Right cardiac atrium (tissue), 5 donors: ENCODE data around the gene ZDHHC4. TPM values are rescaled to one million over a fixed set of nuclear protein-coding genes. Genes with fewer than 3 reads are reported as not detected.

Experiments used
- ATAC-seq, 2 donors: fragments of 200-7000 bp; cut with Tn5 transposase; one replicate each; pipeline versions ENCODE4 v1.8.0 to v1.9.1; 2020; ENCODE audit warnings: moderate library complexity in 2 of 2, mild to moderate bottlenecking in 1 of 2
- DNase-seq, 3 donors: peaks; one replicate each; pipeline ENCODE4 v3.0.0-alpha.2; 2020
- H3K27ac ChIP-seq: one replicate; pipeline ENCODE4 v1.5.1; 2013; ENCODE audit warnings: mild to moderate bottlenecking, low read length, control low read depth, moderate library complexity
- H3K27me3 ChIP-seq: one replicate; pipeline ENCODE4 v1.6.1; 2013; ENCODE audit not compliant: control insufficient read depth, insufficient read depth
- H3K4me1 ChIP-seq: one replicate; pipeline ENCODE4 v1.6.1; 2013; ENCODE audit warnings: low read length; ENCODE audit not compliant: control insufficient read depth, insufficient read depth
- H3K4me3 ChIP-seq: one replicate; pipeline ENCODE4 v1.5.1; 2013; ENCODE audit warnings: low read length, control low read depth
- H3K9me3 ChIP-seq: one replicate; pipeline ENCODE4 v1.6.1; 2013; ENCODE audit warnings: low read length; ENCODE audit not compliant: control insufficient read depth
- WGBS: extraction: QIAGEN DNeasy Blood & Tissue Kit; methylation state at CpG from one replicate; pipeline ENCODE4 v1.1.7; 2013; 5-methylcytosine and 5-hydroxymethylcytosine counted together
- intact Hi-C, 4 donors: fragments of 100-400 bp; cut with DNase I; formaldehyde crosslinking; loops; one replicate each; pipeline versions ENCODE4 v1.11.0 to v1.14.0; 2022 to 2023
- polyA plus RNA-seq: library from polyadenylated mRNA; stranded (reverse); fragments of 200-250 nt; gene quantifications from one replicate; pipeline ENCODE4 v1.2.3, GENCODE V29; 2013
- total RNA-seq, 4 donors: library from RNA; stranded (reverse); fragmentation: NEBNext Ultra II Directional; extraction: Animal tissue kit (Norgen Biotek cat#: 25700); gene quantifications; one replicate each; pipeline ENCODE4 v1.2.1, GENCODE V29; 2021
- donor health status: healthy with polysubstance abuse.
- donor health status: DM: no; HTN: yes; CAD: no.
- donor health status: DM: no; HTN: no; CAD: no.
- donor health status: DM: no; HTN: yes; CAD: no; lungs with severe emphysema.
- donor health status: DM: yes; HTN: yes; CAD: no.

ZDHHC4 gene
- total and polyA plus RNA-seq, 5 donors = 37.1 to 51.7 (median 44.9) TPM

DNA sequence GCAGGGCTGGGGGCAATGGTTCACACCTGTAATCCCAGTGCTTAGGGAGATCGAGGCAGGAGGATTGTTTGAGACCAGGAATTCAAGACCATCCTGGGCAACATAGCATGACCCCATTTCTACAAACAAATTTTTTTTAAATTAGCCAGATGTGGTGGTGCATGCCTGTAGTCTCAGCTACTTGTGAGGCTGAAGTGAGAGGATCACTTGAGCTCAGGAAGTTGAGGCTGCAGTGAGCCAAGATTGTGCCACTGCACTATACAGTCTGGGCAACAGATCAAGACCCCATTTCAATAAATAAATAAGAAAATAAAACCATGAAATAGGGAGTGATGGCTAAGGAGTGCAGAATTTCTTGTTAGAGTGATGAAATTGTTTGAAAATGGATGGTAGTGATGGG is 34.9 kb upstream of the ZDHHC4 start:
- intact Hi-C loops = no loop called here
- DNase-seq = no peak
- Histone ChIP-seq H3K27ac (no peak overlapping the region), H3K4me3 (no peak overlapping the region), H3K9me3 (no peaks in the 10 kb centered on the region), H3K27me3 (no peaks in the 10 kb centered on the region), H3K4me1 (no peaks in the 10 kb centered on the region)
- 93% methylated on average over 1 of the region's 1 CpG for WGBS
- ATAC-seq = no peak

DNA sequence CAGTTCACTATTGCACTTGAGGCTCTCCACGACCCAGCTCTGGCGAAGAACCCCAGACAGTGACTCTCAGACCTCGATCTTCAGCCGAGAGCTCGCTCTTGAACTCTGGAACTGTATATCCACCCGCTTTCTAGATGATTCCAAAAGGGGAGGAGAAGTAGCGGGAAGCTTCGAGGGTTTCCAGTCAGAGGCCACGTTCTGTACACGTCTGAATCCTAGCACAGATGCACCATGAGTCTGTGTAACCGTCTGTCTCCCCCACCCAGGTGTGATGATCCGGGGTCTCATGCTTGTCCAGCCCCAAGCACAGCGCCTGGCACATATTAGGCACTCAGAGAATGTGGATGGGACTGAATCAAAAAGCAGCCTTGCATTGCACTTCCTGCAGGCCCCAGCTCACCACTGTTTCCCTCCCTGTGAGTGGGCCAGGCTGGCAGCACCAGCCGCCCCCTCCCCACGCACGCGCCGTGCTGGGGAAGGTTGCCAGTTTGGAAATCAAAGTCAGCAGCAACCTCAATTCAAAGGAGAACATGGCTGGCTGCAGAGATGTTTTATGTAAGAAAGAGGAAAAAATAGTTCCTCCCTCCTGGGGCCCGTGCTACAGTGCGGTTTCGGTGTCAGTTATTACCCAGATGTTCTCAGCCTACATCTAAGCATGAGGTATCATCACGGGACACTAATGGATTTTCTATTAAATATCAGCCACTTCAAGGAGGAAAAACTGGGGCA is 31.7 kb upstream of the ZDHHC4 start:
- intact Hi-C loops = no loop called here
- Histone ChIP-seq H3K4me3 (no peak overlapping the region), H3K9me3 (no peaks in the 10 kb centered on the region), H3K27ac (no peak overlapping the region), H3K27me3 (no peaks in the 10 kb centered on the region), H3K4me1 (no peaks in the 10 kb centered on the region)
- ATAC-seq (no peak), DNase-seq (peak in 1 of 3 donors; percentile 7)
- WGBS = 82% methylated on average over 22 of the region's 22 CpGs

DNA sequence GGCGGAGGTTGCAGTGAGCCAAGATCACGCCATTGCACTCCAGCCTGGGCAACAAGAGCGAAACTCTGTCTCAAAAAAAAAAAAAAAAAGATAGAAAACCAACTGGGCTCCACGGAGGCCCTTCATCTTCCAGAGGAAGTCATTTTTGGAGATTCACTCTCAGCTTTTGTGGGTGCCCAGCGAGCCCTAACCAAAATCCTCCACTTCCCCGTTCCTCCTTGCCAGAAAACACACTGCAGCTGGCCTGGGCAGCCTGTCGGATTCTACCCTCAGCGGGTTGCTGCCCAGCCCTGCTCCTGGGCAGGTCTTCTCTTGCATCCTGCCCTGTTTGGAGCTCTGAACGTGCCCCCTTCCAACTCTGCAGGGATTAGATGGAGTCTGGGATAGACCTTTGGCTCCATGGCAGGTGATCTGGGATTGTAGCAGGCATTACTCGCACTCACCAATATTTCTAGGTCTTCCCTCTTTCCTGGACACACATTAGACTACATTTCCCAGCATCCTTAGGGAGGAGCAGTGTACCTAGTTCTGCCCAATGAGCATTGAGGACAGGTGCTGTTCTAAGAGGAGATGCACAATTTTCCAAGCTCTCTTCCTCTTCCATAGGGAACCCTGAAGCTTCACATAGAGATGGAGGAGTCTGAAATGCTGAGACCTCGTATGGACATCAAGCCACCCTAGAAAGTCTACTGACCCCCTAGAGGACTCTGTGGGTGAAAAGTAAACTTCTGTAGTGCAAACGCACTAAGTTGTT is 30.6 kb upstream of the ZDHHC4 start:
- Histone ChIP-seq H3K4me1 (no peaks in the 10 kb centered on the region), H3K9me3 (no peaks in the 10 kb centered on the region), H3K27me3 (no peaks in the 10 kb centered on the region), H3K4me3 (no peak overlapping the region), H3K27ac (no peak overlapping the region)
- peak in 1 of 3 donors; percentile 2 for DNase-seq
- intact Hi-C loops = no loop called here
- 75% methylated on average over 12 of the region's 12 CpGs for WGBS
- no peak for ATAC-seq

DNA sequence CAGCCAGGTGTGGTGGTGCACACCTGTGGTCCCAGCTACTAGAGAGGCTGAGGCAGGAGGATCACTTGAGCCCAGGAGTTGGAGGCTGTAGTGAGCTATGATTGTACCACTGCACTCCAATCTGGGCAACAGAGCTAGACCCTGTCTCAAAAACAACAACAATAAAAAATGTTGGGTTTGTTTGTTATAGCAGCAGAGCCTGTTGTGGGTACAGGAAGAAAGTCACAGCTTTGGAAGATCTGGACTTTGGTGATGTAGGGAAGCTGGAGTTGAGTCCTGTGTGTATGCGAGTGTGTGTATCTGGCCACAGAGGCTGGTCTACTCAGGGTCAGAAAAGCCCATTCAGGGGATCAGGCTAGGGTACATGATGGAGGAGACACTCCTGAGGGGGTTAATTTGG is 29.9 kb upstream of the ZDHHC4 start:
- Histone ChIP-seq H3K27ac (no peak overlapping the region), H3K4me1 (no peaks in the 10 kb centered on the region), H3K4me3 (no peak overlapping the region), H3K9me3 (no peaks in the 10 kb centered on the region), H3K27me3 (no peaks in the 10 kb centered on the region)
- no peak for DNase-seq
- ATAC-seq = no peak
- 93% methylated on average over 1 of the region's 1 CpG for WGBS
- intact Hi-C loops = no loop called here

DNA sequence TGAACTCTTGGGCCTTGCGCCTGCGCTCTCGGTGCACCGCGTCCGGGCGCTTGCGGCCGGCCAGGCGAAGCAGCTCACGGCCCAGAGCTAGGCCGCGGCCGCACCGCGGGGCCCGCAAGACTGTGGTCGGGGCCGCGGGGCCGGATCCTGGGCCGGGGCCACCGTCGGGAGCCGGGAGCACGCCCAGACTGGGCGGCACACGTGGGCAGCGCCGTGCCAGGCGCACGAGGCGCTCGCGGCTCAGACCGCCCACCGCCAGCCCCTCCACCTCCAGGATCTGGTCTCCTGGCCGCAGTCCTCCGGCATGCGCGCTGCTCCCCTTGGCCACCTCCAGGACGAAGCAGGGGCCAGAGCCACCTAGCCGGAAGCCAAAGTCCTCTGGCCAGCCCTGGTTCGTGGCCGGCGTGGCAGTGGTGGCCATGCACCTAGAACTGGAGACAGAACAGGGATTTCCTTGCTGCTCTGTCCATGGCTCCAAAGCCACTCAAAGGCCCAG is 26.2 kb upstream of the ZDHHC4 start, which contains the start of gene GRID2IP:
TSS of gene GRID2IP (minus strand) at position 446 of the 496 bp plus-strand sequence. CDS start at position 421, 25 bp downstream.
- H3K9me3 ChIP-seq = no peaks in the 10 kb centered on the region
- DNase-seq (peak in 1 of 3 donors; percentile 27), ATAC-seq (no peak)
- no peak within 1 kb of the TSS for H3K4me3 ChIP-seq
- intact Hi-C loops = no loop called here
- no peaks in the 10 kb centered on the region for H3K4me1 ChIP-seq
- H3K27ac ChIP-seq = no peak within 1 kb of the TSS
- 69% methylated on average over 46 of the region's 46 CpGs for WGBS
- H3K27me3 ChIP-seq = no peaks in the 10 kb centered on the region

DNA sequence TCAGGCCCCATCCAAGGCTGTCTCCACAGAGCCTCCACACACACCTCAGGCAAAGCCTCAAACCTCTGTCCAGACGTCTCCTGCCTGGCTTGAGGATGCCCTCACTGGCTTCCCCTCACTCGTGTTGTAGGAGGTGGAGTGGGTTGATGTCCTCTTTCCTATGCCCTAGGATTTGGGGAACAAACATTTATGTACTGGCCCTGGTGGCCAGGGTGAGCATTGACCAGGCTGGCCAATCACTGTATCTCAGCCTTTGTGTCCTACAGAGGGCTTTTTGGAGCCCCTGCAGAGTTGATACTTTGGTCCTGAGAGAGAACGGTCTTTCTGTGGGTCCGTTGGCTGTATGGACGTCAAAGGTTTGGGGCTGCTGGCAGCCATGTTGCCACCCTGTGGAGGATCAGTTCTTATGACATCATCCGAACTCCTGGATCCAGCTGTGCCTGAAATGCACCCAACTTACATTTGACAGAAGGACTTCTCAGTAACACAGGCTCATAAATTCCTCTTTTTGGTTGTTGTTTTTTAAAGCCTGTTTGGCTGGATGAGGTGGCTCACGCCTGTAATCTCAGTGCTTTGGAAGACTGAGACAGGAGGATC is 23.7 kb upstream of the ZDHHC4 start:
- Histone ChIP-seq H3K27me3 (no peaks in the 10 kb centered on the region), H3K4me1 (no peaks in the 10 kb centered on the region), H3K27ac (no peak overlapping the region), H3K9me3 (no peaks in the 10 kb centered on the region), H3K4me3 (no peak overlapping the region)
- WGBS = 74% methylated on average over 7 of the region's 7 CpGs
- intact Hi-C loops = no loop called here
- ATAC-seq (no peak), DNase-seq (peak in 1 of 3 donors; percentile 4)

DNA sequence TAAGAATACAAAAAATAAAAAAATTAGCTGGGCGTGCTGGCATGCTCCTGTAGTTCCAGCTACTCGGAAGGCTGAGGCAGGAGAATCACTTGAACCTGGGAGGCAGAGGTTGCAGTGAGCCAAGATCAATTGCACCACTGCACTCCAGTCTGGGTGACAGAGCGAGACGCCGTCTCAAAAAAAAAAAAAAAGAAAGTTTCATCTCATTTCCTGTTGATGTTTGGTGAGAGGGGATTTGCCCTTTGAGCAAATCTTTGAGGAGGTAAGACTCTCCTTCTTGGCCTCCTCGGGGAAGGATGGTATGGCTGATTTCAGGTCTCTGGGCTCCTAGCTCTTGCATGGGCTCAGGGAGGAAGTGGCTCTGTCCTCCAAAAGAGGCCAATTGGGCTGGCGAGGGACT is 22.4 kb upstream of the ZDHHC4 start:
- H3K9me3 ChIP-seq = no peaks in the 10 kb centered on the region
- intact Hi-C loops = no loop called here
- no peaks in the 10 kb centered on the region for H3K27me3 ChIP-seq

DNA sequence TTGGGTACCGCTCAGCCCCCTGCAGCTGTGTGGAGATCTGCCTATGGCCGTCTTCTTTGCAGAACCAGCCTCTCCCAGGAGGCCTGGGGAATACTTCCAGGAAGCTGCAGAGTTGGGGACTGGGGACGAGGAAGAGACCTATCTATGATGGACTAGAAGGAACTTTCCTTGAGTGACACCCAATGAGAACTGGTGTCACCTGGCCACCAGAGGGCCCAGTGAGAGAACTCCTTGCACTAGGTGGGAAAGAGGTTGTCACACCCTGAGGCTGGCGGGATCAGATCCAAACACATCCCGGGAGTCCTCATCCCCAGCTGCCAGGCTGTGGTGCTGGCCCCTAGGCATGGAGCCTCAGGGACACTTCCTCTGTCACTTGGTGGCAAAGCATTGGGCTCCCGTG is 21.1 kb upstream of the ZDHHC4 start:
- intact Hi-C loops = no loop called here
- 67% methylated on average over 6 of the region's 6 CpGs for WGBS

More for the DNA sequence above, 22.4 kb upstream of the ZDHHC4 start:
- Histone ChIP-seq H3K27ac (no peak overlapping the region), H3K4me3 (no peak overlapping the region), H3K4me1 (no peaks in the 10 kb centered on the region)
- WGBS = 82% methylated on average over 7 of the region's 7 CpGs
- ATAC-seq (no peak), DNase-seq (peak in 1 of 3 donors; percentile 20)

DNA sequence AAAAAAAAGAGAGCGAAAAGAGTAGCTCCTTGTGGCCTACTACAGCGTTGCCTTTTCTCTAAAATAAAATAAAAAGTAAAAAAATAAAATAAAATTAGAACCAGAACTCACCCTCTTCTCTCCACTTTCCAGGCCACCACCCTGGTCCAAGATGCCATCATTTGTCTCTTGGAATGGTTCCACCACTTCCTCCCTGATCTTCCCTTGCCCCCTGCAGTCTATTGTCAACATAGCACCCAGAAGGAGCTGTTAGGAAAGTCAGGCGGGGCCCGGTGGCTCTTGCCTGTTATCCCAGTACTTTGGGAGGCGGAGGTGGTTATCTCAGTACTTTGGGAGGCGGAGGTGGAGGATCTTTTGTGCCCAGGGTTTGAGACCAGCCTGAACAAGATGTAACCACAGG is 18.4 kb upstream of the ZDHHC4 start:
- H3K9me3 ChIP-seq = no peaks in the 10 kb centered on the region
- no peaks in the 10 kb centered on the region for H3K27me3 ChIP-seq
- WGBS = 45% methylated on average over 6 of the region's 6 CpGs
- no peaks in the 10 kb centered on the region for H3K4me1 ChIP-seq
- intact Hi-C loops = no loop called here
- ATAC-seq = peak in 1 of 2 donors; percentile 31
- DNase-seq = peak in 1 of 3 donors; percentile 35
- H3K4me3 ChIP-seq = no peak overlapping the region
- H3K27ac ChIP-seq = no peak overlapping the region

More for the DNA sequence above, 21.1 kb upstream of the ZDHHC4 start:
- Histone ChIP-seq H3K27ac (no peak overlapping the region), H3K27me3 (no peaks in the 10 kb centered on the region), H3K9me3 (no peaks in the 10 kb centered on the region), H3K4me1 (no peaks in the 10 kb centered on the region), H3K4me3 (no peak overlapping the region)
- no peak for DNase-seq
- no peak for ATAC-seq

DNA sequence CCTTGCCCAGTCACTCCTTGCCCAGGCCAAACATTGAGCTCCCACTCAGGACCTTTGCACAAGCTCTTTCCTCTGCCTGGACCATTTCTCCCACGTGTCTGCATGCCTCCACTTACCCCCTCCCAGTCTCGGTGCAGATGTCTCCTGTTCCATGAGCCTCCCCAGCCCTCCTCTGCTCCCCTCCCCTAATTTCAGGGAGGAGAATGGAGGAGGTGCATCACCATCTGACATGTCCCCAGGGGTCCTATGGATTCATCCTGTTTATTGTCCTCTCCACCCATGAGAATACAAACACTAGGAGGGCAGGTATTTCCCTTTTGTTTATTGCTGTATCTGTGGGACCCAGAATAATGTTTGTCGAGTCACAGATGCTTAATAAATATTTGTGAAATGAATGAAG is 17.4 kb upstream of the ZDHHC4 start:
- ATAC-seq = no peak
- Histone ChIP-seq H3K27me3 (no peaks in the 10 kb centered on the region), H3K4me1 (no peaks in the 10 kb centered on the region), H3K4me3 (no peak overlapping the region), H3K27ac (no peak overlapping the region), H3K9me3 (no peaks in the 10 kb centered on the region)
- peak in 1 of 3 donors; percentile 1 for DNase-seq
- intact Hi-C loops = no loop called here
- 35% methylated on average over 3 of the region's 3 CpGs for WGBS

DNA sequence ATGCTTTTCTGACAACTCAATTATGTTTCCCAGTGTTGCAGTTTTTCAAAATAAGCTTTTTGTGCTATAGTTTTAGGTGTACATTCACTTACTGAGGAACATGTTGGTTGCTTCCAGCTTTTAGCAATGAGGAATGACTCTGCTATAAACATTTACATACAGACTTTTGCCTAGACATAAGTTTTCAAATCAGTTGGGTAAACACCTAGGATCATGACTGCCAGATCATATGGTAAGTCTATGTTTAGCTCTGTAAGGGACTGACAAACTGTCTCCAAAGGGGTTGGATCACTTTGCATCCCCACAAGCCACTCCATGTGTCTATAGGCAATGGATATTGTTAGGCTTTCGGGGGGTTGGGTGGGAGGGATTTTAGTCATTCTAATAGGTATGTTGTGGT is 15.1 kb upstream of the ZDHHC4 start:
- intact Hi-C loops = no loop called here
- ATAC-seq = no peak

More for the DNA sequence above, 15.1 kb upstream of the ZDHHC4 start:
- DNase-seq = no peak
- no peak overlapping the region for H3K27ac ChIP-seq
- H3K4me3 ChIP-seq = no peak overlapping the region
- no peaks in the 10 kb centered on the region for H3K9me3 ChIP-seq
- H3K4me1 ChIP-seq = no peaks in the 10 kb centered on the region
- 89% methylated on average over 1 of the region's 1 CpG for WGBS
- no peaks in the 10 kb centered on the region for H3K27me3 ChIP-seq
